Fibroblast of skin of right quadriceps (primary cell): ENCODE measurements around the gene ARSG.
A peak's percentile ranks its signal among the peaks of the same experiment; 100 is the strongest.

Experiments
- DNase-seq: peaks from one replicate; pipeline ENCODE4 v3.0.0-alpha.2; 2013

The ARSG gene

DNA sequence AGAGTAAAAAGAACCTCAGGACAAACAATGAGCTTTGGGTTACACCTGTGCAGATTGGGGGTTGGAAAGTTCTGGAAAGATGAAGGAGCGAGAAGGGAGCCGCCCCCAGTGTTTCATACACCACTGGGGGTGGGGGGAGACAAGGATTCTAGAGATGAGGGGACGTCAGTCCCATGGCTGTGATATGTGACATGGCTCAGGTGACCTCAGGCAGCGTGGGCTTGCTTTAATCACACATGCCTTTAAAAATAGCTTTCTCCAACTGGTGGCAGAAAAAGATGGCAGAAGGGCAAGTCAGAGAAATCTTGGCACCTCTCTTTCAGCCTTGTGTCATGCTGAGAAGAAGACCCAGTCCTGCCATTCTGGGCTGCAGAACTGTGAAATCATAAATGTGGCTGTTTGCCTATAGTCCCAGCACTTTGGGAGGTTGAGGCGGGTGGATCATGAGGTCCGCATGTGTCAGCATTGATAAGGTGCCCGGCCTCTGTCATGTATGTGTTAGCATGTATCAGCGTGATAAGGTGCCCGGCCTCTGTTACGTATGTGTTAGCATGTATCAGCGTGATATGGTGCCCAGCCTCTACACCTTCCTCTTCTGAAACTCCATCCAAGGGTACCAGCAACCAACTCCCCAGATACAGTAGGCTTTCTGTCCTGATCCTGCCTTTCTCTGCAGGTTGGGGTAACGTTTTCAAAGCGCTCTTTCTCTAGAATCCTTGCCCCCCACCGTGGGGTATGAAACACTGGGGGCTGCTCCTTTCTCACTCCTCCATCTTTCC is 141.0 kb downstream of the ARSG start:
- DNase-seq, result no peak

DNA sequence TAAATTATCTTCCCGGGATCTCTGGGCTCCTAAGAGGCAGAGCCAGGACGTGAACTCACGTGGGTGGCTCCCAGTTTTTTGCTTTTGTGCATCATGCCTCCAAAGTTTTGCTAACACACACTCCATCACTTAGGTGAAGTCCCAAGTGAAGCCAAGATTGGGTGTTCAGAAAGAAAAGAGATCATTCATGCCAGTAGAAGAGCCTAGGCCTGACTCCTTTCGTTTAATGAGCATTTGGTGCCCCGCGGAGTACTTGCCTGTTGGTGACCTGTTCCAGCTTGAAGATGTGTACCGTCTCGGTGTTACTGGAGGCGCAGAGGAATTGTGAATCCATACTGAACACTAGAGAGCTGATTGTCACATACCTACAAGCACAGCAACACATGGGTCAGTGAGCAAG is 141.9 kb downstream of the ARSG start:
- no peak for DNase-seq

DNA sequence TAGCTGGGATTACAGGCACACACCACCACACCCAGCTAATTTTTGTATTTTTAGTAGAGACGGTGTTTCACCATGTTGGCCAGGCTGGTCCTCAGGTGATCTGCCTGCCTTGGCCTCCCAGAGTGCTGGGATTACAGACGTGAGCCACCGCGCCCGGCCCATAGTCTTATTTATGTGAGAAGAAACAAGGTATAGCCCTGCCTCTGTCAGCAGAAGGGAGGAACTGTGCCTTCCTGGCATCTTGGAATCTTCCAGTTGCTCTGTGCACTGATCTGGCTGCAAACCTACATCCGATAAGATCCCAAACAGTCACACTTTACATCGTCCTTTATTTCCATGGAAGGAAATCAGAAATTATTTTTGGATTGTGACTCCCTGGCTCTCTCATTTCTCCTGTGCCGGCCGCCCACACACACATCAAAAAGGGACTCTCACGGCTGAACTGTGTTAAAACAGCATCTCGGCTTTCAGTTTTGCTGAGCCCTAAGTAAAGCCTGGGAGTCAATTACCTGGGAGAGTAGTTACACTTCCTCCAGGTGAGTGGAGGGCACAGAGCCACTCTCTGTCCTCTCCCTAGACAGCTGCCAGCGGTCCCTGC is 142.7 kb downstream of the ARSG start:
- DNase-seq, result no peak

GRCh38 chr17:68435361-68435760 is 144.1 kb downstream of the ARSG start:
- DNase-seq, result no peak

DNA sequence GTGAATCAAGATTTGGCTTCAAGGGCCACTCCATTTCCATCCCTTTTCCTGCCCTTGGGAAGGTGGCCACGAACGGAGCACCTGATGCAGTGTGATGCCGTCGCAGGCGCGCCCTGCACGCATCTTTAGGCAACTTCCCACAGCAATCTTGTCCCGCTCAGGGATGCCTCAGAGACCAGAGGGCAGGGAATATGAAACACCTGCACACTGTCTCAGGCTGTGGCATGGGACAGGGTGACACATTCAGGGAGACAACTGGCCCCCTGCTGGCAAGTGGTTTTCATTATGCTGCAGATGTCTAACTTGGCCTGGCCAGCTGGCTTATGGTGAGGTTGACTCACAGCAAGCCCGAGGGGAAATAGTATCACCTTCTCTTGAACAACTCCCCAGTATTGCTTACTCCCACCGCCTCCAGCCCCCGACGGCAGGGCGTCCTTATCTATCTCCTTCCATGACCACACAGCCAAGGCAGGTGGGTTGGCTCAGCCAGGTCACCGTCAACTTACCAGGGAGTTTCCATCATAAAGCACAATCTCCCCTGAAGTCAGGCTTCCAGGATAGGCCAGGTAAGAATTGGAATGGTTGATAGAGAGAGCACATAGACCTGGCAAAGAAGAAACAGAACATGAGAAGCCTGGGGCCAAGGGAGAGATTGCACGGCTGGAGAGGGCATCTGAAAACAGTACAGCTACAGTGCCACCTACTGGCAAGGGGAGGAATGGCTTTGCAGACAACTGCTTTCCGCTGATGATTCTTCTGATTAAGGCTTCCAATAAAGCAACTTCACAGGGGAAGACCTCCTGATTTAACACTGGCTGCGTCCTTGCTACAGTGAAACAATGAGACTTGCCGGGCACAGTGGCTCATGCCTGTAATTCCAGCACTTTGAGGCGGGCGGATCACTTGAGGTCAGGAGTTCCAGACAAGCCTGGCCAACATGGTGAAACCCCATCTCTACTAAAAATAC is 144.9 kb downstream of the ARSG start:
- DNase-seq, result peak; percentile 57

GRCh38 chr17:68437979-68438822 is 146.9 kb downstream of the ARSG start:
- no peak for DNase-seq

DNA sequence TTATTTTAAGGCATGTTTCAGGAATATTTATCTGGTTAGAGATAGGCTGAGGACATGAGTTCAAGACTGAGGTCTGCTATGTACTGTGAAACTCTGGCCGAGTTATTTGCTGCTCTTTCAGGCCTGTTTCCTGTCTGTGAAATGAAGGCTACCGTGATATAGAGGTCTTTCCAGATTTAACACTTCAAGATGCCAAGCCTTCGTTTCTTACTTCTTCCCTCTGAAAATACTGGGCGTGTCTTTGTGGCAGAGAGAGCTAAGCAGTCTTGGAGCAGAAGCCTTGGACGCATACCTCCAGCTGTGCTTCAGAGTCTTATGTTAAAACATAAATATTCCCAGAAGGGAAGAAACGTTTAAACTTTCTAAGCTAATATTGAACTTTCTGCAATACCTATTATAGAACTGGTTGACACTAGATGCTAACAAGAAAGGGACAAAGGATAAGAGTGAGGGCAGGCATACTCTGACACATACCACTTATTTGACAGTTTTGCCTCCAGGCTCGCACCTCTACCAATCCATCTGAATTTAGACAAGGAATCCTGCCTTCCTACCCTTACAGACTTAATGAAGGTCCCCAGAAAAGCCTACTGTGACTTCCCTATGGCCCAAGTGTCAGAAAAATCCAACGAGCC is 148.5 kb downstream of the ARSG start:
- no peak for DNase-seq

DNA sequence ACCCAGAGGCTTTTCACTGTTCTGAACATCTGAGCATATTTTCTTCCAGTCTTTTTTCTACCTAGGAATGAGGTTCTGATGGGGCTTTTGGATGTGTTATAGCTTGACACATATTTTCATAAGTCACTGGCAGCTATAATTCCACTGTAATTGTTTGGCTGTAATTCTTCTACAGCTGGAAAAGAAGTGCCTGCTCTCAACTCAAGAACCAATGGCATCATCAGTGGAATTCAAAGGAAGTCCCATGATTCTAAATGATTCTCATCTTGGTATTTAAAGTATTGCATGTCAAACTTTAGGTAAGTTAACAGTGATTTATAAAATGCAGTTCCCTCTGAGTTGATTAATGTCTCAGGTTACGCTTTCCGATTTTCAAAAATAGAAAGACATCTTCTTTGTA is 149.2 kb downstream of the ARSG start:
- no peak for DNase-seq

GRCh38 chr17:68441070-68441770 is 149.9 kb downstream of the ARSG start:
- no peak for DNase-seq

GRCh38 chr17:68443972-68444464 is 152.7 kb downstream of the ARSG start:
- peak; percentile 50 for DNase-seq

GRCh38 chr17:68445671-68446070 is 154.4 kb downstream of the ARSG start:
- no peak for DNase-seq

DNA sequence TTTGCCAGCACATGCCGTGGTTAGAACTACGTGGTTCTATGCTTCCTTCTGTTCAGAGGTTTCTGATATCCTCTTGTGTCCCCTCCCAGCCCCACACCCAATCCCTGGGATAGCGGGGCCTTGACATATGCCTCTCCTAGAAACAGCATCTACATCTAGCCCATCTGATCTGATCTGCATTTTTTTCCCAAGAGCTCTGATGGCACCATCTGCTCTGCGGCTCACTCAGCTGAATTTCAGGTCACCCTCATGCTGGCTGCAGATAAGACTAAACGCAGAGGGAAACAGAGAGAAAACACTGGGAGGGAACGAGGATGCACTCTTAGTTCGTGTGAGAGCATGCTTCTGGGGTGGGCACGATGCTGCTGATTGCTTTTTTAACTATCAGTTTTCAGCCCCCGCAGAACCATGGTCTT is 155.3 kb downstream of the ARSG start:
- no peak for DNase-seq

- DNase-seq, result no peak
Observed at GRCh38 chr17:68449021-68449739, 157.9 kb downstream of the ARSG start.

GRCh38 chr17:68450391-68450790 is 159.1 kb downstream of the ARSG start:
- no peak for DNase-seq

GRCh38 chr17:68450801-68451200 is 159.5 kb downstream of the ARSG start:
- DNase-seq, result no peak

- no peak for DNase-seq
Observed at GRCh38 chr17:68451670-68452354, 160.5 kb downstream of the ARSG start.

DNA sequence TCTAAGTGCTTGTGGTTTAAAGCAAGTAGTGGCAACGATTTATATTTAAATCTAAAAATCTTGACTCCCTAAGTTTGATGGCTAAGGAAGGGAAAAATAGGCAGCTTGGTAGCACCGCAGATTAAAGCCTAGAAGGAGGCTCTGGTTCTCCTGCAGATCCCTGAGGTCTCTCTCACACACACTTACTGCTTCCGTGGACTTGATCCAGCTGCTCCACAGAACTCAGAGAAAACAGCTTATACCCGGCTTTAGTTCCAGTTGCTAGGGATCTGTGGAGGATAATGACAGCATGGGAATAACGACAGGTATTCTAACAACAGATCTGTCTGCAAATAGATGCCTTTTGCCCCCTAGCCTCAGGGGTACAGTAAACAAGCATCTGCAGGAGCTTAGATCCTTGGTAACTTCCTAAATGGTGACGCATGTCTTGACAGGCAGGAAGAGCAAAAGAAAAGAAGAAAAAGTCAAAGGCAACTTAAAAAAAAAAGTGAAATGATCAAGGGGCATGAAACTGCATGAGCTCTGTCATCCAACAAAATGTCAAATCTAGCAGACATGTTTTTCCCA is 161.5 kb downstream of the ARSG start:
- no peak for DNase-seq

- DNase-seq, result no peak
Observed at GRCh38 chr17:68453991-68454665, 162.8 kb downstream of the ARSG start.

DNA sequence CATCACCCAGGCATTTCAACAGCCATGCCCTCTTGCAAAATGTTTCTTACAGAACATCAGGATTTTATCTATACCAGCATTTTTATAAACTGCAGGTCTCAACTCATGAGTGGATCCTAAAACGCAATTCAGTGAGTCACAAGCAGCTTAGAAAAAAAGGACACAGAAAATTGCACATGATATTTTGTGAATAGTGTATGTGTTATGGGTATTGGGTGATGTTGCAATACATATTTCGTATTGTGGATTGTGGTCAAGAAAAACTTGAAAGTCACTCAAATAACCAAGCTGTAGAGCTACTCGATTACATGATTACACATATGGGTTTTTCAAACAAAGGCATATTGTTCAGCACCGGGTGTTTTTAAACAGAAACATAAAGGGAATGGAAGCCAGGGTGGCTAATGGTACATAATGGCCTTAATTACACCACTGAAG is 164.6 kb downstream of the ARSG start:
- peak; percentile 81 for DNase-seq
